ENCODE data around the gene FIBCD1. TPM values are rescaled to one million over a fixed set of nuclear protein-coding genes. Genes with fewer than 3 reads are reported as not detected.

The FIBCD1 gene
- total RNA-seq, 1 donor from 2014 or later: not detected

DNA sequence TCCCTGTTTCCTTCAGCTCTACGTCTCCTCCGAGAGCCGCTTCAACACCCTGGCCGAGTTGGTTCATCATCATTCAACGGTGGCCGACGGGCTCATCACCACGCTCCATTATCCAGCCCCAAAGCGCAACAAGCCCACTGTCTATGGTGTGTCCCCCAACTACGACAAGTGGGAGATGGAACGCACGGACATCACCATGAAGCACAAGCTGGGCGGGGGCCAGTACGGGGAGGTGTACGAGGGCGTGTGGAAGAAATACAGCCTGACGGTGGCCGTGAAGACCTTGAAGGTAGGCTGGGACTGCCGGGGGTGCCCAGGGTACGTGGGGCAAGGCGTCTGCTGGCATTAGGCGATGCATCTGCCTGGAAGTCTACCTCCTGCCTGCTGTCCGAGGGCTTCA is 76.3 kb downstream of the FIBCD1 start:
- Histone ChIP-seq H3K27me3 (no peaks in the 10 kb centered on the region), H3K9me3 (no peaks in the 10 kb centered on the region), H3K4me3 (no peak overlapping the region), H3K27ac (peak overlapping the region; percentile 24 to 65), H3K36me3 (peaks cover 24 to 32% of the 10 kb centered on the region in 2 donors), H3K4me1 (peaks cover 16 to 49% of the 10 kb centered on the region in 2 donors)
- DNase-seq (ENCODE audit: low spot score in 2 of 2): no peak
- TF ChIP-seq, protein P1, sequence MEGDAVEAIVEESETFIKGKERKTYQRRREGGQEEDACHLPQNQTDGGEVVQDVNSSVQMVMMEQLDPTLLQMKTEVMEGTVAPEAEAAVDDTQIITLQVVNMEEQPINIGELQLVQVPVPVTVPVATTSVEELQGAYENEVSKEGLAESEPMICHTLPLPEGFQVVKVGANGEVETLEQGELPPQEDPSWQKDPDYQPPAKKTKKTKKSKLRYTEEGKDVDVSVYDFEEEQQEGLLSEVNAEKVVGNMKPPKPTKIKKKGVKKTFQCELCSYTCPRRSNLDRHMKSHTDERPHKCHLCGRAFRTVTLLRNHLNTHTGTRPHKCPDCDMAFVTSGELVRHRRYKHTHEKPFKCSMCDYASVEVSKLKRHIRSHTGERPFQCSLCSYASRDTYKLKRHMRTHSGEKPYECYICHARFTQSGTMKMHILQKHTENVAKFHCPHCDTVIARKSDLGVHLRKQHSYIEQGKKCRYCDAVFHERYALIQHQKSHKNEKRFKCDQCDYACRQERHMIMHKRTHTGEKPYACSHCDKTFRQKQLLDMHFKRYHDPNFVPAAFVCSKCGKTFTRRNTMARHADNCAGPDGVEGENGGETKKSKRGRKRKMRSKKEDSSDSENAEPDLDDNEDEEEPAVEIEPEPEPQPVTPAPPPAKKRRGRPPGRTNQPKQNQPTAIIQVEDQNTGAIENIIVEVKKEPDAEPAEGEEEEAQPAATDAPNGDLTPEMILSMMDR (IDR thresholded peaks at IDR 0.05): no peak
- intact Hi-C loops (cut with DNase I): loop anchor here (2.0 kb wide), 1 partner anchor 150 kb away; no protein-coding TSS in a partner anchor

- intact Hi-C loops (cut with DNase I): loop anchor here (2.0 kb wide), 1 partner anchor 149 kb away; no protein-coding TSS in a partner anchor
- Histone ChIP-seq H3K4me1 (peaks cover 17 to 52% of the 10 kb centered on the region in 2 donors), H3K27ac (peak overlapping the region; percentile 65 to 69), H3K27me3 (no peaks in the 10 kb centered on the region), H3K9me3 (no peaks in the 10 kb centered on the region), H3K4me3 (no peak overlapping the region), H3K36me3 (peaks cover 24 to 29% of the 10 kb centered on the region in 2 donors)
- TF ChIP-seq, protein P1 (IDR thresholded peaks at IDR 0.05): no peak
- no peak for DNase-seq (ENCODE audit: low spot score in 2 of 2)
Observed at GRCh38 chr9:130862217-130862616, 76.8 kb downstream of the FIBCD1 start.

DNA sequence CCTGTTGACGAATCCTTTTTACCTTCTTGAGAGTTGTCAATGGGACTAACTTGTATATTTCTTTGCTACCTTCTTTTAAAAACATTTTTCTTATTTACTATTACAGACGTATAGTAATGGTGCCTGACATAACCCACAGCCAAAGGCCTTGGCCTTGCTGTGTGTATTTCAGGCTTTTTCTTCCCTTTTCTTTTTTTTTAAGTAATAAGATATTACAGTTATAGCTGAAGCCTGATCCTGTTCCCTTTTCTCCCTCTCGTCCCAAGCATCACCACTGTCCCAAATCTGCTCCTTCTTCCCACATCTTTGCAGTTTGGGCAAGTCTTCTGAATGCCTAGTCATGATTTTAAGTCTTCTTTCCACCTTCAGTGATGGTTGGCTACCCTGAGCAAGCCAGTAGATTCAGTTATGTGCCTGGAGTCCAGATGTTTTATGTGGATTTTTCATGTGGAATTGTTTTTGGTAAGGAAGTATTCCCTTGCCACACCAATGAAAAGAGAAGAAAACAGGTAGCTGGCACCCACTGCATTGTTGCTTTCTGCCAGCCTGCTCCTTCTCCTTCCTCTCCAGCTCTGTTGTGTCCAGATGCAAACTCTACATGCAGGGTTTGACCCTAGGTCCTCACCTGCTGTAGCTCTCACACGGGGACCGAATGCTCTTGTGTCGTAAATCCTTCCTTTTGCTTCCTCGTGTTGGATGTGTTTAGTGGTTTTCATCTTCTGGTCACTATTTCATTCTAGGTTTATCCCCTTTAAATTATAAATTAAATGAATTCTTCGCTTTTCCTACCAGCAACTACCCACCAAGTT is 77.5 kb downstream of the FIBCD1 start:
- no peak overlapping the region for H3K4me3 ChIP-seq
- TF ChIP-seq, protein P1 (IDR thresholded peaks at IDR 0.05): no peak
- no peaks in the 10 kb centered on the region for H3K9me3 ChIP-seq
- H3K27ac ChIP-seq: peak overlapping the region; percentile 65 to 69
- no peaks in the 10 kb centered on the region for H3K27me3 ChIP-seq
- peaks cover 25 to 35% of the 10 kb centered on the region in 2 donors for H3K36me3 ChIP-seq
- H3K4me1 ChIP-seq: peaks cover 17 to 48% of the 10 kb centered on the region in 2 donors
- intact Hi-C loops (cut with DNase I): loop anchor here (2.0 kb wide), 2 partner anchors 81 to 149 kb away; no protein-coding TSS in a partner anchor
- no peak for DNase-seq (ENCODE audit: low spot score in 2 of 2)

DNA sequence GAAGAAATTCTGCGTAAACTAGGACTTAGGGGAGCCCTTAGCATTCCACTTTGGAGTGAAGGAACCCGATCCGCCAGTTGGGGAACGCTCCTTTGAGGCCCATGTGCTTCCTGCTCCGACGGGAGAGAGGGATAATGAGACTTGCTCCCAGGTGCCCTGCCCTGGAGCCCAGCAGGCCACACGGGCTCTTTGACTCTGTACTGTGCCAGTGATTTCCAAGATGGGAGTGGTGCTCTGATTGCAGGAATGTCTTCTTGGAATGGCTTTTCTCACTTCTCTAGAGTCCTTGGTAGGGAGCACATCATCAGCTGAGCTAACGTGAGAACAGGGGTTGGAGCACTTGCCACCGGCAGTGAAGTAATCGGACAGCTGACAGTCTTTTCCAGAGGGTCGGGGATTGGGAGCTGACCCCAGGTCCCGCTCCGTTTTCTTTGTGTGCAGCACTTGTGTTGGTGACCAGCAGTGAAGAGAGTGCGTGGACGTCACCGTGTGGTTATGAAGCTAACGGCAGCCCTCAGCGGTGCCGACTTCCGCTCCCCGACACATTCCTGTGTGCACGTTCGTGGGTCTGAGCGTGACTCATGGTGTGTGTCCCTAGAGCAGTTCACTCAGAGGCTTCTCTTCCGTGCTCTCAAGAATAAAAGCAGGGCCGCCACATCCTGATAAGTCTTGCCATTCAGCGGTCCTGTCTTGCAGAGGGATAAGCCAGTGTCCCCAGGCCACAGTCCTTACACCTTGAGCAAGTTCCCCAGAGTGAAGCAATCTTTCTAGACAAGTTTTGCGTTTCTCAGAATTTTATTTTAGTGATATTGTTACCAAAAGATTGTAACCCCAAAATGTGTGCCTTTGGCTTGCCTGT is 78.4 kb downstream of the FIBCD1 start:
- TF ChIP-seq, protein P1 (IDR thresholded peaks at IDR 0.05): peak; percentile 60 to 68 (median 62)
- Histone ChIP-seq H3K36me3 (peaks cover 33 to 44% of the 10 kb centered on the region in 2 donors), H3K27ac (peak overlapping the region; percentile 65 to 80), H3K27me3 (no peaks in the 10 kb centered on the region), H3K4me3 (peak overlapping the region in 1 of 2 donors; percentile 4), H3K9me3 (no peaks in the 10 kb centered on the region), H3K4me1 (peaks cover 17 to 45% of the 10 kb centered on the region in 2 donors)
- intact Hi-C loops (cut with DNase I): loop anchor here (1.0 to 2.0 kb wide), 4 partner anchors 13 to 89 kb away; partner anchors contain the start of gene ABL1
- DNase-seq (ENCODE audit: low spot score in 2 of 2): peak; percentile 70 to 95
